Measurements from ENCODE around the gene NKPD1. TPM values are rescaled to one million over a fixed set of nuclear protein-coding genes. Genes with fewer than 3 reads are reported as not detected.

Gene NKPD1
- total RNA-seq, 6 experiments from 2014 or later, result 0.06 TPM; not detected in 5

- no CpG with 5 or more reads among the region's 4 CpGs for WGBS (ENCODE audit: insufficient coverage, low coverage, low lambda C conversion rate, missing lambda C conversion rate)
- DNase-seq (no peak), ATAC-seq (no peak)
- intact Hi-C loops (cut with DNase I), result no loop called here
- no peaks in the 10 kb centered on the region for H3K27me3 ChIP-seq
- no peak overlapping the region for H3K4me3 ChIP-seq
- peaks cover 0 to 12% (median 5%) of the 10 kb centered on the region in 4 donors for H3K4me1 ChIP-seq
- TF ChIP-seq CTCF (IDR thresholded peaks at IDR 0.05), result no peak
- TF ChIP-seq POLR2A (IDR thresholded peaks at IDR 0.05), result no peak
- no peaks in the 10 kb centered on the region for H3K9me3 ChIP-seq
- no peak overlapping the region for H3K27ac ChIP-seq
- no peaks in the 10 kb centered on the region for H3K36me3 ChIP-seq
Measured at GRCh38 chr19:45114116-45114515, 46.7 kb downstream of the NKPD1 start.

- peak; percentile 44 to 86 (median 54) for ATAC-seq
- TF ChIP-seq CTCF (IDR thresholded peaks at IDR 0.05), result no peak
Measured at GRCh38 chr19:45113628-45114027, 47.2 kb downstream of the NKPD1 start.

GRCh38 chr19:45112111-45112827 lies 48.5 kb downstream of the NKPD1 start:
- Histone ChIP-seq H3K36me3 (no peaks in the 10 kb centered on the region), H3K4me3 (no peak overlapping the region), H3K9me3 (no peaks in the 10 kb centered on the region), H3K27ac (no peak overlapping the region), H3K27me3 (no peaks in the 10 kb centered on the region), H3K4me1 (peaks cover 0 to 12% (median 5%) of the 10 kb centered on the region in 4 donors)
- ATAC-seq, result no peak
- WGBS (ENCODE audit: insufficient coverage, low coverage, low lambda C conversion rate, missing lambda C conversion rate), result 96% methylated on average over 6 of the region's 11 CpGs
- intact Hi-C loops (cut with DNase I), result no loop called here
- TF ChIP-seq CTCF (IDR thresholded peaks at IDR 0.05) (no peak), POLR2A (IDR thresholded peaks at IDR 0.05) (no peak)
- no peak for DNase-seq

More at GRCh38 chr19:45113628-45114027, 47.2 kb downstream of the NKPD1 start:
- Histone ChIP-seq H3K36me3 (no peaks in the 10 kb centered on the region), H3K4me1 (peaks cover 0 to 12% (median 5%) of the 10 kb centered on the region in 4 donors), H3K9me3 (no peaks in the 10 kb centered on the region), H3K27me3 (no peaks in the 10 kb centered on the region), H3K27ac (no peak overlapping the region), H3K4me3 (no peak overlapping the region)
- 36% methylated on average over 7 of the region's 9 CpGs for WGBS (ENCODE audit: insufficient coverage, low coverage, low lambda C conversion rate, missing lambda C conversion rate)
- intact Hi-C loops (cut with DNase I), result no loop called here
- no peak for DNase-seq

Other genes starting within 250 kb of the NKPD1 start
- gene APOC1, start 246.4 kb downstream of the NKPD1 start, total RNA-seq, result 1,000 to 10,000 TPM; 4,903 to 7,393 (median 5,741) TPM
- 100 to 1,000 TPM in 5 of 6 experiments, 10 to 100 TPM in 1; 55.6 to 462 (median 203) TPM for gene APOC4, start 218.7 kb downstream of the NKPD1 start, total RNA-seq
- gene APOC2, start 214.9 kb downstream of the NKPD1 start, total RNA-seq, result 1,000 to 10,000 TPM; 1,740 to 7,868 (median 2,043) TPM
- 10 to 100 TPM; 78.7 to 90.6 (median 83.9) TPM for gene CLPTM1, start 205.6 kb downstream of the NKPD1 start, total RNA-seq
- 10 to 100 TPM in 1 of 6 experiments, 1 to 10 TPM in 5; 1.2 to 21.4 (median 7.2) TPM for gene RELB, start 159.5 kb downstream of the NKPD1 start, total RNA-seq
- gene CLASRP, start 121.9 kb downstream of the NKPD1 start, total RNA-seq, result 10 to 100 TPM; 30.5 to 66.8 (median 44.8) TPM
- under 1 TPM in 5 of 6 experiments, not detected in 1; 0.16 to 0.47 (median 0.35) TPM for gene ZNF296, start 84.5 kb downstream of the NKPD1 start, total RNA-seq
- 10 to 100 TPM; 10.9 to 27.5 (median 14.0) TPM for gene GEMIN7, start 81.7 kb downstream of the NKPD1 start, total RNA-seq
- gene PPP1R37, start 67.8 kb downstream of the NKPD1 start, total RNA-seq, result 10 to 100 TPM; 10.1 to 14.3 (median 11.0) TPM
- 10 to 100 TPM; 13.1 to 33.3 (median 23.7) TPM for gene TRAPPC6A, start 17.3 kb upstream of the NKPD1 start, total RNA-seq
- gene BLOC1S3, start 17.8 kb upstream of the NKPD1 start, total RNA-seq, result 10 to 100 TPM in 1 of 6 experiments, 1 to 10 TPM in 5; 4.7 to 17.0 (median 6.1) TPM
- gene EXOC3L2, start 84.4 kb upstream of the NKPD1 start, total RNA-seq, result 1 to 10 TPM; 1.8 to 6.9 (median 4.4) TPM
- gene MARK4, start 90.3 kb upstream of the NKPD1 start, total RNA-seq, result 10 to 100 TPM; 14.2 to 23.5 (median 17.5) TPM
- 10 to 100 TPM in 1 of 6 experiments, 1 to 10 TPM in 2, under 1 TPM in 2, not detected in 1; 0.42 to 25.6 (median 1.1) TPM for gene CKM, start 161.9 kb upstream of the NKPD1 start, total RNA-seq
- gene KLC3, start 179.8 kb upstream of the NKPD1 start, total RNA-seq, result under 1 TPM in 2 of 6 experiments, not detected in 4; 0.22 to 0.26 TPM
- gene ERCC2, start 209.6 kb upstream of the NKPD1 start, total RNA-seq, result 10 to 100 TPM in 5 of 6 experiments, 1 to 10 TPM in 1; 9.8 to 13.7 (median 11.3) TPM
- gene PPP1R13L, start 244.1 kb upstream of the NKPD1 start, total RNA-seq, result 10 to 100 TPM in 4 of 6 experiments, 1 to 10 TPM in 2; 6.9 to 22.9 (median 14.6) TPM
- 1 to 10 TPM; 1.3 to 4.5 (median 3.2) TPM for gene POLR1G, start 245.7 kb upstream of the NKPD1 start, total RNA-seq